Vagina (tissue), 2 donors: Measurements from ENCODE around the gene TMEM269. TPM values are rescaled to one million over a fixed set of nuclear protein-coding genes. Genes with fewer than 3 reads are reported as not detected.

Experiments
- DNase-seq, 2 donors: peaks; one replicate each; pipeline ENCODE4 v3.0.0-alpha.2; 2017; ENCODE audit errors: extremely low spot score in 2 of 2
- H3K27ac ChIP-seq: fragments of 200-600 bp; sonication (generic); one replicate; pipeline ENCODE4 v1.5.1; 2019
- H3K27me3 ChIP-seq: fragments of 200-600 bp; sonication (generic); one replicate; pipeline ENCODE4 v1.5.1; 2019
- H3K36me3 ChIP-seq, 2 donors: fragments of 200-600 bp; sonication (generic); one replicate each; pipeline ENCODE4 v1.5.1; 2017 to 2019
- H3K4me1 ChIP-seq: fragments of 200-600 bp; sonication (generic); one replicate; pipeline ENCODE4 v1.5.1; 2019
- H3K4me3 ChIP-seq, 2 donors: fragments of 200-600 bp; sonication (generic); 1 replicate in 1 of 2; 2 replicates in 1 of 2; pipeline ENCODE4 v1.5.1; 2016 to 2019
- H3K9me3 ChIP-seq: fragments of 200-600 bp; sonication (generic); one replicate; pipeline ENCODE4 v1.5.1; 2019
- CTCF ChIP-seq, 3 experiments: fragments of 450-650 bp in 2 of 3; fragments of 200-600 bp in 1 of 3; sonication (generic) in 1 of 3; IDR thresholded peaks; one replicate each; pipeline ENCODE4 v1.5.1; 2017 to 2019; ENCODE audit warnings: antibody characterized with exemption in 3 of 3, mild to moderate bottlenecking in 2 of 3, moderate library complexity in 2 of 3
- POLR2A ChIP-seq, 2 donors: fragments of 450-650 bp; IDR thresholded peaks; one replicate each; pipeline ENCODE4 v1.6.1; 2017; ENCODE audit warnings: antibody characterized with exemption in 2 of 2, mild to moderate bottlenecking in 2 of 2, moderate library complexity in 2 of 2
- POLR2AphosphoS5 ChIP-seq, 2 donors: sonication (generic); formaldehyde crosslinking; IDR thresholded peaks; one replicate each; pipeline ENCODE4 v1.9.0; 2017; ENCODE audit warnings: antibody characterized with exemption in 2 of 2, mild to moderate bottlenecking in 2 of 2, low read depth in 1 of 2; ENCODE audit not compliant: insufficient read depth in 1 of 2
- intact Hi-C: fragments of 100-400 bp; cut with DNase I; formaldehyde crosslinking; loops from one replicate; pipeline ENCODE4 v1.15.1; 2023
- total RNA-seq: library from RNA; depleted of rRNA; stranded (reverse); fragments of >200 nt; gene quantifications from one replicate; pipeline ENCODE4 v1.2.3, GENCODE V29; 2016

The TMEM269 gene
- total RNA-seq, 1 donor from 2014 or later, result not detected

GRCh38 chr1:42742617-42743316 lies 42.0 kb upstream of the TMEM269 start:
- intact Hi-C loops, result no loop called here
- Histone ChIP-seq H3K4me1 (peaks cover 18% of the 10 kb centered on the region), H3K4me3 (no peak overlapping the region), H3K36me3 (peaks cover 0 to 12% of the 10 kb centered on the region in 2 donors), H3K9me3 (no peaks in the 10 kb centered on the region), H3K27ac (no peak overlapping the region), H3K27me3 (no peaks in the 10 kb centered on the region)
- TF ChIP-seq CTCF (IDR thresholded peaks at IDR 0.05) (no peak), POLR2A (IDR thresholded peaks at IDR 0.05) (no peak)
- no peak for DNase-seq

- intact Hi-C loops, result no loop called here
- H3K4me3 ChIP-seq, result no peak overlapping the region
- H3K27me3 ChIP-seq, result no peaks in the 10 kb centered on the region
- H3K9me3 ChIP-seq, result no peaks in the 10 kb centered on the region
- peaks cover 18% of the 10 kb centered on the region for H3K4me1 ChIP-seq
- no peak for TF ChIP-seq POLR2A (IDR thresholded peaks at IDR 0.05)
- TF ChIP-seq CTCF (IDR thresholded peaks at IDR 0.05), result no peak
- no peak for TF ChIP-seq POLR2AphosphoS5 (IDR thresholded peaks at IDR 0.05; ENCODE audit: insufficient read depth in 1 of 2, low read depth in 1 of 2)
- DNase-seq, result no peak
- H3K27ac ChIP-seq, result no peak overlapping the region
- peaks cover 0 to 12% of the 10 kb centered on the region in 2 donors for H3K36me3 ChIP-seq
Observed at GRCh38 chr1:42743317-42744147, 41.3 kb upstream of the TMEM269 start.

GRCh38 chr1:42744148-42744413 lies 40.7 kb upstream of the TMEM269 start:
- H3K4me1 ChIP-seq, result peaks cover 18% of the 10 kb centered on the region
- intact Hi-C loops, result no loop called here

GRCh38 chr1:42745851-42746250 lies 38.9 kb upstream of the TMEM269 start:
- TF ChIP-seq CTCF (IDR thresholded peaks at IDR 0.05), result no peak
- no peak for TF ChIP-seq POLR2A (IDR thresholded peaks at IDR 0.05)
- no peak for TF ChIP-seq POLR2AphosphoS5 (IDR thresholded peaks at IDR 0.05; ENCODE audit: insufficient read depth in 1 of 2, low read depth in 1 of 2)
- Histone ChIP-seq H3K27me3 (no peaks in the 10 kb centered on the region), H3K9me3 (no peaks in the 10 kb centered on the region), H3K4me3 (no peak overlapping the region), H3K36me3 (peaks cover 0 to 27% of the 10 kb centered on the region in 2 donors), H3K27ac (no peak overlapping the region), H3K4me1 (peaks cover 9% of the 10 kb centered on the region)
- DNase-seq, result no peak
- intact Hi-C loops, result no loop called here

More at GRCh38 chr1:42744148-42744413, 40.7 kb upstream of the TMEM269 start:
- DNase-seq, result no peak
- H3K27me3 ChIP-seq, result no peaks in the 10 kb centered on the region
- no peak overlapping the region for H3K4me3 ChIP-seq
- H3K9me3 ChIP-seq, result no peaks in the 10 kb centered on the region
- peaks cover 0 to 15% of the 10 kb centered on the region in 2 donors for H3K36me3 ChIP-seq
- no peak for TF ChIP-seq POLR2A (IDR thresholded peaks at IDR 0.05)
- no peak for TF ChIP-seq CTCF (IDR thresholded peaks at IDR 0.05)
- TF ChIP-seq POLR2AphosphoS5 (IDR thresholded peaks at IDR 0.05; ENCODE audit: insufficient read depth in 1 of 2, low read depth in 1 of 2), result no peak
- H3K27ac ChIP-seq, result no peak overlapping the region
